A673 (cell line): ENCODE results near the gene LENG8.

Experiments
- EZH2 ChIP-seq: fragments of 200-600 bp; sonication (generic); IDR thresholded peaks from 2 replicates; pipeline ENCODE4 v1.6.1; 2017; ENCODE audit warnings: borderline replicate concordance, low read depth, mild to moderate bottlenecking, mixed read lengths, antibody characterized with exemption, low read length; ENCODE audit not compliant: poor library complexity, severe bottlenecking
- TF ChIP-seq, protein P1 (sequence below): fragments of 300-800, 200-600 bp; sonication (generic); conservative IDR thresholded peaks from 2 replicates; pipeline ENCODE4 v1.5.1; 2017; ENCODE audit warnings: low read depth, mild to moderate bottlenecking, antibody characterized with exemption, low read length, moderate library complexity, mixed read lengths

DNA sequence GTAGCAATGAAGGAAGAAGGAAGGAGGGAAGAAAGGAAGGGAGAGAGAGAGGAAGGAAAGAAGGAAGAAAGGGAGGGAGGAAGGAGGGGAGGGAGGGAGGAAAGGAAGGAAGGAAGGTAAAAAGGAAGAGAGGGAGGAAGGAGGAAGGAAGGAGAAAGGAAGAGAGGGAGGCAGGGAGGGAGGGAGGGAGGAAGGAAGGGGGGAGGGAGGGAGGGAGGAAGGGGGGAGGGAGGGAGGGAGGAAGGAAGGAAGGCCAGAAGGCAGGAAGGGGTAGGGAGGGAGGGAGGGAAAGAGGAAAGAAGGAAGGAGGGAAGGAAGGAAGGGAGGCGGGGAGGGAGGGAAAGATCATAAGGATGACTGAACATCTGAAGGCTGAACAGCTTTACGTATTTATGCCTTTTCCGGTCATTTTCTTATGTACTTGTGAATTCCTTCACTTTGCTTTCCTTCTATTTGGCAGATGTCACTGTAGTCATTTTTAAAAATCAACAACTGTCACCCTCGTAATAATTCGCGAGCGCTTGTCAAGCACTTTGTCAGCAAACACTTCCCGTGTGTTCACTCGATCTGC lies 40.5 kb upstream of the LENG8 start:
- TF ChIP-seq EZH2 = no peak
- TF ChIP-seq, protein P1, sequence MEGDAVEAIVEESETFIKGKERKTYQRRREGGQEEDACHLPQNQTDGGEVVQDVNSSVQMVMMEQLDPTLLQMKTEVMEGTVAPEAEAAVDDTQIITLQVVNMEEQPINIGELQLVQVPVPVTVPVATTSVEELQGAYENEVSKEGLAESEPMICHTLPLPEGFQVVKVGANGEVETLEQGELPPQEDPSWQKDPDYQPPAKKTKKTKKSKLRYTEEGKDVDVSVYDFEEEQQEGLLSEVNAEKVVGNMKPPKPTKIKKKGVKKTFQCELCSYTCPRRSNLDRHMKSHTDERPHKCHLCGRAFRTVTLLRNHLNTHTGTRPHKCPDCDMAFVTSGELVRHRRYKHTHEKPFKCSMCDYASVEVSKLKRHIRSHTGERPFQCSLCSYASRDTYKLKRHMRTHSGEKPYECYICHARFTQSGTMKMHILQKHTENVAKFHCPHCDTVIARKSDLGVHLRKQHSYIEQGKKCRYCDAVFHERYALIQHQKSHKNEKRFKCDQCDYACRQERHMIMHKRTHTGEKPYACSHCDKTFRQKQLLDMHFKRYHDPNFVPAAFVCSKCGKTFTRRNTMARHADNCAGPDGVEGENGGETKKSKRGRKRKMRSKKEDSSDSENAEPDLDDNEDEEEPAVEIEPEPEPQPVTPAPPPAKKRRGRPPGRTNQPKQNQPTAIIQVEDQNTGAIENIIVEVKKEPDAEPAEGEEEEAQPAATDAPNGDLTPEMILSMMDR = no peak
